ENCODE measurements around the gene ROCK2. TPM values are rescaled to one million over a fixed set of nuclear protein-coding genes. Genes with fewer than 3 reads are reported as not detected.

The ROCK2 gene
- total RNA-seq, 4 donors from 2014 or later = 127 to 571 (median 186) TPM

- no peak for TF ChIP-seq CTCF (IDR thresholded peaks at IDR 0.05; ENCODE audit: low read depth)
Measured at GRCh38 chr2:11245322-11245721, 99.1 kb downstream of the ROCK2 start.

GRCh38 chr2:11244091-11244826, 100.2 kb downstream of the ROCK2 start:
- no peak for TF ChIP-seq CTCF (IDR thresholded peaks at IDR 0.05; ENCODE audit: low read depth)

- no peak for TF ChIP-seq CTCF (IDR thresholded peaks at IDR 0.05; ENCODE audit: low read depth)
Measured at GRCh38 chr2:11243512-11243911, 100.9 kb downstream of the ROCK2 start.

- TF ChIP-seq CTCF (IDR thresholded peaks at IDR 0.05; ENCODE audit: low read depth) = no peak
Measured at GRCh38 chr2:11242542-11243174, 101.8 kb downstream of the ROCK2 start.

- TF ChIP-seq CTCF (IDR thresholded peaks at IDR 0.05; ENCODE audit: low read depth) = no peak
Measured at GRCh38 chr2:11241412-11242203, 102.8 kb downstream of the ROCK2 start.

GRCh38 chr2:11239666-11240462, 104.6 kb downstream of the ROCK2 start:
- TF ChIP-seq CTCF (IDR thresholded peaks at IDR 0.05; ENCODE audit: low read depth) = no peak

Data from subcutaneous adipose tissue (tissue), 4 donors.